Measurements from ENCODE around the gene MAGEA4.

The MAGEA4 gene

GRCh38 chrX:151929126-151929525 lies 16.4 kb downstream of the MAGEA4 start:
- no peak for DNase-seq

DNA sequence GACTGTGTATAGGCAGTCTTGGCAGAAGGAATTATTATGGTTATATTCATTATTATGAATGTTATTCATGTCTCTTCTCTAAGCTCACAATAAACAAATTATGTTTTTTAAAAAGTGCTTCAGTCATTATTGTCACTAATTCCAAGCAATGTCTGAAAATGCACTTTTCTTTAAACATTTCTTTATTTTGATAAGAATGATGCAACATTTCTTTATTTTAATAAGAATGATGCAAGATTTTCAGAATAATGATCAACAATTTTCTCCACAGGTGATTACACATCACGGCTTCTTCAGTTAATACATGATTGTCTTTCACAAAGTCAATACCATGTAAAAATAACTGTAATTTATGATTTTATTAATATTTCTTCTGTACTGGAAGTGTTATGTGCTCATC lies 22.7 kb downstream of the MAGEA4 start:
- no peak for DNase-seq

- no peak for DNase-seq
These were observed 25.5 kb downstream of the MAGEA4 start for GRCh38 chrX:151938172-151938571.

- no peak for DNase-seq
These were observed 42.0 kb downstream of the MAGEA4 start for GRCh38 chrX:151954730-151955129.

- no peak for DNase-seq
These were observed 45.4 kb downstream of the MAGEA4 start for GRCh38 chrX:151958101-151958500.

GRCh38 chrX:151962034-151962433 lies 49.3 kb downstream of the MAGEA4 start:
- DNase-seq: no peak

DNA sequence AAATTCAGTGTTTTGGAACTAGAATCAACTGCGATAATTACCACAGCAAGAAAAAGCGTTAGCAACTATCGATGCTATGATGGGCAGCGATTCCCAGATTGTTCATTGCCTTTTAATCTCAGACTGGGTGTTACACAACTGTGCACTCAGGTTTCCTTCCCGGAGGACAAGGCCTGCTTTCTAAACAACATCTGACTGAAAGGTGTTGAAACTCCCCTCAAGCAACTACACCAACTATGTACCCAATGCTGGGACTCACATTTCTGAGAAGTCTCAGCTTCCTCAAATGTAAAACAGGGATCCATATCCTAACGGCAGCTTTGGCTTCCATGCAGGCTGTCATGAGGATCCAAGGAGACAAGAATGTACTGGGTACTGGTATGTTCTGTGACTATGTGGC lies 53.5 kb downstream of the MAGEA4 start:
- no peak for DNase-seq

DNA sequence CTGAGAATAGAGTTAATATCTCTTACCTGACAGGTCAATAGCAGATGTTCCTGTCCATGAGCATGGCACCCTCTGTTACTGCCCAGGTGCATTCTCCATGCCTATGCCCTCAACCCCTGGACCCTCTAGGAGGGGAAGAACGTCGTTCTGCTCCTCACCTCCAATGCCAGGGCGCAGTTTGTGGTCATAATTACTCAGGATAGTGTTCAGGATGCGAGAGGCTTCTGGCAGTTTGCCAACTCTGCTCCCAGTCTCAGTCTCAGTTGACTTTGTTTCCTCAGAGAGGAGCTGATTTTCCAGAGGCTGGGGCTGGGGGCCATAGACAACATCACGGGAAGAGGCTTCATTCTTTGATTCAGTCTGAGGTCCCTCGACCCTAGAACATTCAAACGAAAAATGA lies 57.3 kb downstream of the MAGEA4 start:
- no peak for DNase-seq

- DNase-seq: no peak
These were observed 58.0 kb downstream of the MAGEA4 start for GRCh38 chrX:151970661-151971060.

DNA sequence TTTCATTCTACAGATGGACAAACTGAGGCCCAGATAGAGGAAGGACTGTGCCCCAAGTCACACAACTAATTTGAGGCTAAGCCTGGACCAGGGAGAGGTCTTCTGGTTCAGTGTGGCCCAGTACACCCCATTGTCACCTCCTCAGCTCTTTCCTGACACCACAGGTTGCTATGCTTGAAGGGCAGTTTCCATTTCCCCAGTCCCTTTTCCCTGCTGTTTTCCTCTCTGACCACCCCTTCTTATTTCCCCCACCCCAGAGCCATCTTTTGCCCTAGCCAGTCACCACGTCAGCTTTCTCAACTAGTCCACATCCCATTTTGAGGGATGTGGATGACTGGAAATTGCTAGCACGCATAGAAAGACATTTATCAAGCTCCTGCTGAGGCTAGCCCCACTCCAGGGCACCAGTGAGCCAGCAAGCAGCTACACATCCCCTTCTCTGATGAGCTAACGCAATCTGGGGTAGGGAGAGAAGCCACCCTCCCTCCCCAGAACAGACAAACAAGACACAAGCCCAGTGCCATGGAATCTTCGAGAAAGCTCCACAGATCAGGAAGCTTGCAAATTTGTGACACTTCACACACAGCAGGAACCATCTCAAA lies 60.5 kb downstream of the MAGEA4 start:
- no peak for DNase-seq

- DNase-seq: no peak
These were observed 61.2 kb downstream of the MAGEA4 start for GRCh38 chrX:151973851-151974335.
